ENCODE data around the gene ZNF714.
"Not testable (repeated sequence)": the region's sequence is repeated elsewhere in the genome, so short reads cannot be mapped to it uniquely, and the experiment has no call there.

ZNF714 gene

DNA sequence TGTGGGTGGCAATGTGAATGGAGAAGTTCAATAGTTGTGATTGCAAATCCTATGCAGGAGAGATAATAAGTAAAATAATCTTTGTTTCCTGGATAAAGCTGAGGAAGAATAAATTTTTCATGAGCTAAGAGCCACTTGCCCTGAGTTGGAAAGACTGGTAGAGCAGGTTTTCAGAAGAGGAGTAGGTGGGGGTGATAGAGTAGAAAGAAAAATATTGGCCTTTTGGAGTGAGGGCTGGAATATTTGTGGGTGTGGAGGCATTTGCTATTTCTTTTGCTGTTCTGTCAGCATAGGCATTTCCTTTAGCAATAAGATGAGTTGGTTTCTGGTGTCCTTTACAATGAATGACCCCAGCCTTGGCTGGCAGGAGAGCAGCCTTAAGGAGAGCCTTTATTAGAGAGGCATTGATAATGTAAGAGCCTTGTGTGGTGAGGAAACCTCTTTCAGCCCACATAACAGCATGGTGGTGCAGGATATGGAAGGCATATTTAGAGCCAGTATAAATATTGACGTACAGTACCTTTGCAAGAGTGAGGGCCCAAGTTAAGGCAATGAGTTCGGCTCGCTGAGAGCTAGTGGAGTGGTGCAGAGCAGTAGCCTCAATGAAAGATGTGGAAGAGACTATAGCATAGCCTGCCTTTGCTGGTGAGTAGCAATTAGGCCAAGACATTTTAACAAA, 48.2 kb downstream of the ZNF714 start:
- no peak for DNase-seq (ENCODE audit: low read depth, low spot score)

DNA sequence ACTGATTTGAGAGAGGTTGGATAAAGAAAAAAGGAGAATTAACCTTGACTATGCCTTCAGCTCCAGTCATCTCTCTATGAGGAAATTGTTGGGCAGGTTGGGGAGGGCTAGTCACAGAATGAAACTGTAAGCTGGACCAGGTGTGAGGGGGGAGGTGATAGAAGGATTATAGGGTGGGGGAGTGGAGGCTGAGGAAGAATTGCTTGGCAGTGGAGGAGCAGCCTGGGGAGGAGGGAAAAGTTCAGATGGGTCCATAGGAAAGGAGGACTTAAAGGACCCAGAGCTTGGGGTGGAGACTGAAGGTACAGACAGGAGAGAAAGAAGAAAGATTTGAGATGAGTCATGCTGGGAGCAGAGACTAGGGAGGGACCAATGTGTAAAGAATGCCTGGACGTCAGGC, 51.6 kb downstream of the ZNF714 start:
- no peak for DNase-seq (ENCODE audit: low read depth, low spot score)

DNA sequence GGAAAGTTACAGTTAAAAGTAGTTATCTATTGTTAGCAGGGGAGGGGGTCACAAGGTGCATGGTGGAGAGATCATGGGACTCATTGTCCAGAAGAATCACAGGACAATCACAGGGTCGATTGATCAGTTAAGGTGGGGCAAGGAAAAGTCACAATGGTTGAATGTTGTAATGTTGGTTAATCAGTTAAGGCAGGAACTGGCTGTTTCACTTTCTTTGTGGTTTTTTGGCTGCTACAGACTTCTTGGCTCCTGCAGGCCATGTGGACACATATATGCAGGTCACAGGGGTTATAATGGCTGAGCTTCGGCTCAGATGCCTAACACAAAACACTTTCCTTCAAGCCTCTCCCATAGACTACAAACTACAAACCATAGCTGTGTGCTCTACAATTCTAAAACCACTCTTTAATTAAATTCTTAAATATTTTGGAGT, 52.9 kb downstream of the ZNF714 start:
- no peak for DNase-seq (ENCODE audit: low read depth, low spot score)

DNA sequence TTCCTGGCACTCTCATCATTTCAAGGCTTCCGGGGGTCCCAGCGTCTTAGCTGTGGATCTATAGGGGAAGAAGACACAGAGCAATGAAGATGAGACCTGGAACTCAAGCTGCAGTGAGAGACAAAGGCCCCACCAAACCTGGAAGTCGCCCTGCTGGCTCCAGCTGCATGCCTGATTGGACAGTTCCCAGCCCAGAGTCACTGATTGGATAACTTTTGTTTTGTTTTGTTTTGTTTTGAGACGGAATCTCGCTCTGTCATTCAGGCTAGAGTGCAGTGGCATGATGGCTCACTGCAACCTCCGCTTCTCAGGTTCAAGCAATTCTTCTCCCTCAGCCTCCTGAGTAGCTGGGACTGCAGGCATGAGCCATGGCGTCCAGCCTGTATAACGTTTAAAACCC, 53.4 kb downstream of the ZNF714 start:
- DNase-seq (ENCODE audit: low read depth, low spot score), result no peak

DNA sequence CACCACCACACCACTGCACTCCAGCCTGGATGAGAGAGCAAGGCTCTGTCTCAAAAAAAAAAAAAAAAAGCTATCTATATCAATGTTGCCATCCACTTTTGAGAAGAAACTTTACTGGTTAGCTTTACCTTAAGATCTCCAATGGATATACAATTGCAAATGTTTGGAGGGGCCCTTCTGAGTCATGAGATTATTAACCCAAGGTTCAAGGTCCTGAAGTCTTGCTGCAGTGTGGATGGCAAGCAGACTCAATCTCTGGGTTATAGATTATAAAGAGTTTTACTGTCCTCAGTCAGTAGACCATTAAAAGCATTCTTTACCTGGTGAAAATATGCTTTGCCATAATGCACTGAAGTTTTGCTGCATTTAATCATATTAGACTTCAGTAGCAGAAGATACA, 56.1 kb downstream of the ZNF714 start:
- no peak for DNase-seq (ENCODE audit: low read depth, low spot score)

DNA sequence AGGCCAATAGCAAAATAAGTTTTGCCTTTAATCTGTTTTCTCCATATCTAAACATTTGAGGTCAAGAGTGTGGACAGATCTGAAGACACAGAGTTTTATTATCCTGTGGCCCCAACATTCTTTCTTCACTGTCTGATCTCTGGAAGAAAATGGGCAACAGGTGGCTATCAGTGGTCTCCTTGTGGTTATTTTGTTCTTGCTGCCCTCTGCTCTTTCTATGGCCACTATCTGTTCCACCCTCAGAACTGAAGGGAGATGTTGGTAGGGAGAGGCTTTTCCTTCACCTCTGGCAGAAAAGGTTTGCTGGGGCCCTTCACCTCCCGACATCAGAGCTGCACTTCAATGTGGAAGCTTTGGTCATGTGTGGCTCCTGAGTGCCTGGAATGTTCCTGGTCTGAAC, 59.0 kb downstream of the ZNF714 start:
- not testable (repeated sequence) for DNase-seq (ENCODE audit: low read depth, low spot score)

DNA sequence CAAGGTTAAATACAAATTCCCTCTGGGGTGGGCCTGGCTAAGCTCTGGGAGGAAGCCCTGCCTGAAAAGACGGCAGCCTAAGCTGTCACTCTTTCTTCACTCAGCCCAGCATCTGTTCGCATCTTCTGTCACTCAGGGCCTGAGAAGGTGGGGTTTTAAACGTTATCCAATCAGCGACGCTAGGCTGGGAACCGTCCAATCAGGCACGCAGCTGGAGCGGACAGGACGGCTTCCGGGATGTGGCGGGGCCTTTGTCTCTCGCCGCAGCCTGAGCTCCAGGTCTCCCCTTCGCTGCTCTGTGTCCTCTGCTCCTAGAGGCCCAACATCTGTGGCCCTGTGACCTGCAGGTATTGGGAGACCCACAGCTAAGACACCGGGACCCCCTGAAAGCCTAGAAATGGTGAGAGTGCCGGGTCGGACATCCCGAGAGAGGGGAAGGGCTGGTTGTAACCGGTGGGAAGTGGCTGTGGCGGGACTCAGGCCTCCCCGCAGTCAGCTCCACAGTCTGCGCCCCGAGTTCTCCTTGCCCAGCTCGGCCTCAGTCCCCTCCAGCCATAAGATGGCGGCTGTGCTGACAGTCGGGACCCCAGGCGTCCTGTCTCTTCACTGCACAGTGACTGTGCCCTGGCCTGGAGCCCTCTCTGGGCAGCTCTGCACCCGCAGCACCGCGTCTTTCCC, 59.9 kb downstream of the ZNF714 start, which contains the start of gene ZNF431:
Gene ZNF431, plus strand, starts transcription at position 254 of the 678 bp plus-strand sequence. Its CDS starts 144 bp downstream, at position 398.
- DNase-seq (ENCODE audit: low read depth, low spot score), result peak; percentile 77

GRCh38 chr19:21143428-21143827, 61.4 kb downstream of the ZNF714 start:
- no peak for DNase-seq (ENCODE audit: low read depth, low spot score)

DNA sequence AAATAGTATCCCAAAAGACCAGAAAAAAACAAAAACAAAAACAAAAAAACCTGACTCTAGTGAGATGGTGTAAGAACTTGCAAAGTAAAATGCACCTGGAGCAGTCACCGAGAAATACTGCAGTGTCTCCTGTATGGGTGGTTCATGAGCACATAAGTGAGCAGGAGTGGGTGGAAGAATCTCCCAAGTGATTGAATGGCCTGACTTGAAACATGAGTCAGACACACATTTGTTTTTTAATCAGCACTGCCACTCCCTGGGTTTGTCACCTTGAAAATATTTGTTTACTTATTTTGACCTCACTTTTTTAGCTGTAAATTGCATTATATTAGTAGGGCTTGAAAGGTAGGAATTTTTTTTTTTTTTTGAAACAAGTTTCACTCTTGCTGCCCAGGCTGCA, 61.9 kb downstream of the ZNF714 start:
- no peak for DNase-seq (ENCODE audit: low read depth, low spot score)

- no peak for DNase-seq (ENCODE audit: low read depth, low spot score)
Measured at GRCh38 chr19:21147540-21147939, 65.5 kb downstream of the ZNF714 start.

GRCh38 chr19:21148681-21149080, 66.7 kb downstream of the ZNF714 start:
- no peak for DNase-seq (ENCODE audit: low read depth, low spot score)

GRCh38 chr19:21149877-21150276, 67.9 kb downstream of the ZNF714 start:
- DNase-seq (ENCODE audit: low read depth, low spot score), result no peak

- DNase-seq (ENCODE audit: low read depth, low spot score), result no peak
Measured at GRCh38 chr19:21151460-21151859, 69.5 kb downstream of the ZNF714 start.

GRCh38 chr19:21158523-21159135, 76.6 kb downstream of the ZNF714 start:
- DNase-seq (ENCODE audit: low read depth, low spot score), result no peak

DNA sequence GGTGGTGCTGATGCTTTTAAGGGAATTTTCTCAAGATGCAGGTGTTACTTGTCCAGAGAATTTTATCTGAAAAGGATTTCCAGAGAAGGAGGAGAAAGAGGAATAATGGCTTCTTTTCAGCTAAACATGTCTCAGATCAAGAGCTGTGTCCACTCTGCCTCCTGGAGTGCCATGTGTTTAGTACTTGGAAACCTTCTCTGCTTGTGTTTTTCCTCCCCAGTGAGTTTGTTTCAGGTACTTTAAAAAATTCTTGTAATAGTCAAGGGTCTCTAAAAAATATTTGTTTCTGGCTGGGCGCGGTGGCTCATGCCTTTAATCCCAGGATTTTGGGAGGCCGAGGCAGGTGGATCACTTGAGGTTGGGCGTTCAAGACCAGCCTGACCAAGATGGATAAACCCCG, 82.5 kb downstream of the ZNF714 start:
- DNase-seq (ENCODE audit: low read depth, low spot score), result no peak

DNA sequence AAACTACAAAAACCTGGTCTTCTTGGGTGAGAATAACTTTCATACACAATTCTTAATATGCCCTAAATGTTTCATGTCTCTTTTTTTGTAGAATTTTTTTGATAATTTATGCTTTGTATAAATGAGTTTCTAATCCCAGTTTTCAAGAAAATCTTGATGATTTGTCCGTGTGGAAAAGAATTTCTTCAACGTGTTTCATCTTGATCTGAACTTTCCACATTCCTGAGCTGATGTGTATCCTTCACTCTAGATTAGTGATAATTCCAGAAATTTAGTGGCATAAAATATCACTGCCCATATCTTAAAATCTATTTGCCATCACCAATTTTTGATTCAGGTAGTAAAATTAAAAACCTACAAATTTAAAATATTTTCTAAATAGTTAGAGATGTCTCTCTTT, 84.4 kb downstream of the ZNF714 start:
- DNase-seq (ENCODE audit: low read depth, low spot score), result no peak

All from smooth muscle cell of the brain vasculature (primary cell).